GM19328 (cell line): ENCODE data around the gene LAX1.
"Not testable (repeated sequence)": the region's sequence is repeated elsewhere in the genome, so short reads cannot be mapped to it uniquely, and the experiment has no call there.

Experiments
- ATAC-seq: cut with Tn5 transposase; IDR thresholded peaks from one replicate; pipeline ENCODE4 v1.9.1; 2021; ENCODE audit warnings: mild to moderate bottlenecking, moderate library complexity; ENCODE audit not compliant: unreplicated experiment

LAX1 gene, protein sequence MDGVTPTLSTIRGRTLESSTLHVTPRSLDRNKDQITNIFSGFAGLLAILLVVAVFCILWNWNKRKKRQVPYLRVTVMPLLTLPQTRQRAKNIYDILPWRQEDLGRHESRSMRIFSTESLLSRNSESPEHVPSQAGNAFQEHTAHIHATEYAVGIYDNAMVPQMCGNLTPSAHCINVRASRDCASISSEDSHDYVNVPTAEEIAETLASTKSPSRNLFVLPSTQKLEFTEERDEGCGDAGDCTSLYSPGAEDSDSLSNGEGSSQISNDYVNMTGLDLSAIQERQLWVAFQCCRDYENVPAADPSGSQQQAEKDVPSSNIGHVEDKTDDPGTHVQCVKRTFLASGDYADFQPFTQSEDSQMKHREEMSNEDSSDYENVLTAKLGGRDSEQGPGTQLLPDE

DNA sequence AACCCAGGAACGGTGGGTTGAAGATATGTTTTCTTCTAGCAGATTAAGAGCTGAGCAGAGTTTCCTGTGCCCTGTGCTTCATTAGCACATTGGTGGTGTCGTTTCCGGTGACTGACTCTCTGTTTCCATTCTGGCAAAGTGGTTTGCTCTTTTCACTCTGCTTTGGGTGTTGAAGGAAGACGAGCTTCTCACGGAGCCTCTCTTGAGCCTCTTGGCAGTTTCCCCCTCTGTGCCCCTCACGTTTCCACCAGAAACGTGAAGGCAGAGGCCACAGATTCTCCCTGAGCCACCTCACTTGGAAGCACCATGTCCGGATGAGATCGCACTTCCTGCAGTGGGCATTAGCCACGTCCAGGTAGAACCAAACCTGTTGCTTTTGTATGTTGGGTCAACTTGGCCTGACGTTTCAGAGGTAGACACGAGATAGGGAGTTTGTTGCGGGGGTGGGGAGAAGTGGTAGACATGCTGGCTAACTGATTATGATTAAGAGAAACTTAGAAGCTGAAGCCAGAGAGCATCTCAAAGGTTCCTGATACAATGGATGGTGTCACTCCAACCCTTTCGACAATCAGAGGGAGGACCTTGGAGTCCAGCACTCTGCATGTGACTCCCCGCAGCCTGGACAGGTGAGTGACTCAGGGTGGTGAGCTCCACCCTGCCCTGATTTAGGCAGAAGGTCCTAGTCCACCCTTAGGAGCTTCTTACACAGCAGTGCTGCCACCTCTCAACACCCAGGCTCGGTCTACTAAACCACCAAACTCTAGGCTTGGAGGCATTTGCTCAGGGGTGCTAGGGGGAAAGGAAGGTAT is at the start of gene LAX1:
Gene LAX1 (plus strand): TSS at position 155 of the 809 bp plus-strand sequence. CDS start 383 bp downstream, at position 538.
- ATAC-seq, result peak; percentile 45

- no peak for ATAC-seq
Measured at GRCh38 chr1:203717120-203717519, 47.9 kb upstream of the LAX1 start.

- ATAC-seq, result no peak
Measured at GRCh38 chr1:203720242-203720641, 44.7 kb upstream of the LAX1 start.

- no peak for ATAC-seq
Measured at GRCh38 chr1:203722909-203723308, 42.1 kb upstream of the LAX1 start.

- ATAC-seq, result no peak
Measured at GRCh38 chr1:203726417-203726867, 38.5 kb upstream of the LAX1 start.

DNA sequence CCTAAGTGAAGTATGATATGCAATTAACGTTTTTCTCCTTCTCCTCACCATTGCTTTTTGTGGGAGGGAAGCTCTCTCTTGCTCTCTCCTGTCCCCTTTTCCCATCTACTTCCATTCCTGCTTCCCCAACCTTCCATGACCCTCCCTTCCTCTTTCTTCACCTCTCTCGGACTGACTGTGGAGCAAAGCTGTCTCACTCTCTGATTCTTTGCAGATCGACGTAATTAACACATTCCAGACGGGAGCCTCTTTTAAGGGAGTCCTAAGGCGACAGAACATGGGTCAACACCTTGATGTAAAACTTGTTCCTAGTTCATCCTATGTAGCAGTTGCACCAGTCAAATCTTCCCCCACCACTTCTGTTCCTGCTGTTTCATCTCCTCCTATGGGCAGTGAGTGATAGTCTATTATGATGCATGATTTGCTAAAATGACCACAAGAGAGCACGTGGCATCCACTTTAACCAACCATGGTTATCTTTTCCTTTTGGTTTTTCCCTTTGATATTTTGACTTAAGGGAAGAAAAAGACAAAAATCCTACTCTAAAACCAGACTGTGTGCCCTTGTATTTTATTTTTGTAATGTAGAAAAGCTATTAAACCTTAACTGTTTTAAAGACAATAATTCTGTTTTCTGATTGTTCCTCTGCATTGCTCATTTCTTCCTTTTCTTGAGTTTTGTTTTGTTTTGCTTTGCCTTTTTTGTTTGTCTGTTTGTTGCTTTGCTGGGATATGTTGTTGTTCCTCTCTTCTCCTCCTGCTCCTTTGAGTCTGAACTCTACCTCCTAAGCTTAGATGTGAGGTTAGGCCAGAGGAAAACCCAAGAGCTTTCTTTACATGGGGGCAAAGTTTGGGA is 31.7 kb upstream of the LAX1 start:
- ATAC-seq, result no peak

- no peak for ATAC-seq
Measured at GRCh38 chr1:203742436-203742835, 22.5 kb upstream of the LAX1 start.

DNA sequence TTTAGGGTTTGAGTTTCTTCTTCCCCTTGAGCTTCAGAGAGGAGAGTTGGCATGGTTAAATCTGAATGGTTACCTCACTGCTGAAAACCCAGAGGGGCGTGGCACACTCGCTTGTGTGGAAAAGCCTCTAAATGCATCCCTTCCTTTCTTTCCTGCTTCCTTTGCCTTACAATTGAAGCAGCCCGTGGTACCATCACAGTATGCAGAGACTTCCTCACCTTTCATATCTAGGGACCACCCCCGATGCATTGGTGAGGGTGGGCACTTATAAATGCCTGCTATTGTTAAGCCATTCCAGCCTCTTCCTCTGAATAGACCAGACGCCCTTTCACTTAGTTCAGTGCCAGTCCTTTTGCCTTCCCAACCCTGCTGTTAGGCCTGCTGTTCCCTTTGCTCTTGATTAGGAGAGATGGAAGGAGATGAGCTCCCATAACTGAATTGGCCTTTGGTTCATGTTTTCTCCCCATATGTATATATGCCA is 21.9 kb upstream of the LAX1 start:
- ATAC-seq, result no peak

DNA sequence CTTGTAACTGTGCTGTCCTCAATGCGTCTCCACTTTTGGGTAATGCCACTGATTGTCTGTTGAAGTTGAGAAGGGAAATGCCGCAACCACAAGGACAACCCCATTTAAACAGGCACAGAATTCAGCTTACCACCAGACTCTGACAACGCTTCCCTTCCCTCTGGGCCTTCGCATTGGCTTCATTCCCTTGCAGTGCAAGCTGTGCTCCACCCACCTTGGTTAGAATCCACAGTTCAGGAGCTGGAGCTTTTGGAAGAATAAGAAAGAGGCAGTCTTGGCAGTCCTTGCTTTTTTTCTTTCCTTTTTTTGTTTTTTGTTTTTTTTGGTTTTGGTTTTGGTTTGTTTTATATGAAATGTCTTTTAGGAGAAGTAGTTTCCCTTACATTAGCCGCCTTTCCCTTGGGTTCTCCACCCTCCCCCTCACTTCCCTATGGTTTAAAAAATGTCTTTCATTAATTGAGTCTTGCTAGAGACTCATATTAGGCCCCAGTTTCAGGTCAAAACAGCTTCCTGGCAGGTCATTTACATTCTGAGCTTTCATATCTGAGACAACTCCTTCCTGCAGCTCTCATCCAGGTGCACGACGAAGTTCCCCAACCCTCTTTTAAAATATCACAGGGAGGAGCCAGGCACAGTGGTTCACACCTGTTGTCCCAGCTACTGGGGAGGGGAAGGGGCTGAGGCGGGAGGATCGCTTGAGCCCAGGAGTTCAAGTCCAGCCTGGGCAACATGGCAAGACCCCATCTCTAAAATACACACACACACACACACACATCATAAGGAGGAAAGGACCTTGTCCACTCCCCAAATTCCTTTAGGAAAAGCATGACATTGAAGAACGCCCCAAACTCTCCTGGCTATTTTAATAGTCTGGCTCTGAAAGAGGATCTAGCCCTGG is 20.7 kb upstream of the LAX1 start:
- no peak for ATAC-seq

GRCh38 chr1:203746281-203746680 is 18.7 kb upstream of the LAX1 start:
- ATAC-seq, result no peak

GRCh38 chr1:203751051-203751450 is 13.9 kb upstream of the LAX1 start:
- no peak for ATAC-seq

DNA sequence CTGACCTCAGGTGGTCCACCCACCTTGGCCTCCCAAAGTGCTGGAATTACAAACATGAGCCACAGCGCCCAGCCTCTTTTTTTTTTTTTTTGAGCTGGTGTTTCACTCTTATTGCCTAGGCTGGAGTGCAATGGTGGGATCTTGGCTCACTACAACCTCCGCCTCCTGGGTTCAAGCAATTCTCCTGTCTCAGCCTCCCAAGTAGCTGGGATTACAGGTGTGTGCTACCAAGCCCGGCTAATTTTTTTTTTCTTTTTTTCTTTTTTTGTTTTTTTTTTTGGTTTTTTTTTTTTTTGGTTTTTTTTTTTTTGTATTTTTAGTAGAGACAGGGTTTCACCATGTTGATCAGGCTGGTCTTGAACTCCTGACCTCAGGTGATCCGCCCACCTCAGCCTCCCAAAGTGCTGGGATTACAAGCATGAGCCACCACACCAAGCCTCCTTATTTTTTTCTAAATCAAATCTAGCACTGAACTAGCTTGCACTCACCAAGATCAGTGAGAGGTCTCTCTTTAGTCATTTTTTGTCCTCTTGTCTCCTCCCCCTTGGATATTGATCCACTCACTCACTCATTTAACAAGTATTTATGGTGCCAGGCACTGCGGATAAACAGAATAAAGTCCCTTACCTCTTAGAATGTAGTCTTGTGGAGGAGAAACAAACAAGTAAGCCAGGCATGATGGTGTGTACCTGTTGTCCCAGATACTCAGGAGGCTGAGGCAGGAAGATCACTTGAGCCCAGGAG is 13.2 kb upstream of the LAX1 start:
- ATAC-seq, result not testable (repeated sequence)

DNA sequence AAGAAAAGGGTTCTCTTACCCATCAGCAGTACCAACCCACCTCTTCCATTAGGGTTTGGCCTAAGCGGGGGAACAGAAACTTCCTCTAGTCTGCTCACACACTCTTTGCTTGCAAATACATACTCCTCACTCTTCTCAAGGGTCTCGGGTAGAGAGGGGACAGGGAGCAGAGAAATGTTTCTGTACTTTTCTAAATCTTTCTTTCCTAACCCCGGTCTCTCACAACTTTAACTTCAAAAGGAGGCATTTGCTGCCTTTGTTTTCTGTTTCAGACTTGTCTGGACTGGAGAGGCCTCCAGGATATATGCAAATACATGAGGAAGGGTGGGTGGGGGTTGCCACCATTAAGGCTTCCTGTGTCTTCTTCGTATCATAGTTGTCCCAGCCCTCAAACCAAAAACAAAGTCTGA is 10.5 kb upstream of the LAX1 start:
- peak; percentile 60 for ATAC-seq

DNA sequence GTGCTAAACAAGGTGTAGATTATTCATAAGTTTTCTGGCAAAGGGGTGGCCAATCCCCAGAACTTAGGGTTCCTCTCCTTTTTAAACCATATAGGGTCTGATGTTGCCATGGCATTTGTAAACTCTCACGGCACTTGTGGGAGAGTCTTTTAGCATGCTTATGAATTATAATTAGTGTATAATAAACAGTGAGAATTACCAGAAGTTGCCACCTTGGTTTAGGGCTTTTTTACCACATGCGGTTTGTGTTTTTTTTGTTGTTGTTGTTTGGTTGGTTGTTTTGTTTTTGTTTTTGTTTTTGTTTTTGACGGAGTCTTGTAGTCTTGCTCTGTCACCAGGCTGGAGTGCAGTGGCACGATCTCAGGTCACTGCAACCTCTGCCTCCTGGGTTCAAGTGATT is 8.9 kb upstream of the LAX1 start:
- no peak for ATAC-seq

GRCh38 chr1:203758749-203759148 is 6.2 kb upstream of the LAX1 start:
- not testable (repeated sequence) for ATAC-seq

GRCh38 chr1:203760506-203760905 is 4.5 kb upstream of the LAX1 start:
- ATAC-seq, result no peak

GRCh38 chr1:203761958-203762357 is 3.0 kb upstream of the LAX1 start:
- ATAC-seq, result not testable (repeated sequence)

- ATAC-seq, result no peak
Measured at GRCh38 chr1:203763505-203763904, 1.5 kb upstream of the LAX1 start.
